GM21390 (cell line): Measurements from ENCODE around the gene MRPL42.
"Not testable (repeated sequence)": the region's sequence is repeated elsewhere in the genome, so short reads cannot be mapped to it uniquely, and the experiment has no call there.

Experiments
- ATAC-seq: cut with Tn5 transposase; IDR thresholded peaks from one replicate; pipeline ENCODE4 v1.9.1; 2021; ENCODE audit not compliant: unreplicated experiment

MRPL42 gene

DNA sequence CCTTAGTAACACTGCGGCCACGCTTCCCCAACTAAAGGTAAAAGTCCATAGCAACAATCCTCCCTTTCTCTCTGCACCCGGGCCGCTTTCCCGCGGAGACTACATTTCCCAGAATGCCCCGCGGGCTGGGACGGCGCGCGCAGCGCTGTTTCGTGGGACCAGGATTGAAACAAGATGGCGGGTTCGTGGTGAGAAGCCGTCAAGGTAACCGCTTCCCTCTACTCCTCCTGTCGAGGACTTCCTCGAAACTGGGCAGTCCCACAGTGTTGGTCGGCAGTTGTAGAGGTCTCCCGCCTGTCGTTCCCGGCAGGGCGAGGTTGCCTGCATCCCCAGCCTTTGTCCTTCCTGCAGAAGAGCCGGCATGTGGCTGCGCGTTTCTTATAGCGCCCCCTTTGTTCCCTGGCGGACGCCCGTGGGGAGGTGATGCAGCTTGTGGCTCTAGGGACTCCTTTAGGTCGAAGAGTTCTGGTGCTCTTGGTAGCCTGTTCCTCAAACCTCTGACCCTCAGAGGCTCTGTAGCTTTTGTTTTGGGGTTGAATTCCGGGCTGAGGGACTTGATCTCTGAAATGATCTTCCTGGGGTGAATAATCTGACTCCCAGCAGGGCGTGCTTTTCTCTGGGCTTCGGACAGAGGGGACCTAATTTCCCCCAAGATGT is at the start of gene MRPL42:
Gene MRPL42 (plus strand): TSS at position 164 of the 657 bp plus-strand sequence. CDS start 1,772 bp downstream, outside the sequence.
- ATAC-seq: peak; percentile 89

DNA sequence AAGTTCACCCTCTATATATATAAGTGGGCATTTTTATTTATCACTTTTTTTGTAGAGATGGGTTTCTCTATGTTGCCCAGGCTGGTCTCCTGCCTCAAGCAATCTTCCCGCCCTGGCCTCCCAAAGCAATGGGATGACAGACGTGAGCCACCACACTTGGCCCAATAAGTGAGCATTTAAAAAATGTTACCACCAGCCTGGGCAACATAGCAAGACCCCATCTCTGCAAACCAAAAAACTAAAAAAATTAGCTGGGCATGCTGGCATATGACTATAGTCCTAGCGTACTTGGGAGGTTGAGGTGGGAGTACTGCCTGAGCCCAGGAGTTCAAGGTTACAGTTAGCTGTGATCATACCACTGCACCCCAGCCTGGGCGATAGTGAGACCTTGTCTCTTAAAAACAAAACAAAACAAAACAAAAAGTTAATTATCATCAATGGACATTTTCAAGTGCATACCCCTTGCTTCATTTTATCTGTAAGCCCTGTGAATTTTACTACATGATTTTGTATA is 49.3 kb upstream of the MRPL42 start:
- ATAC-seq: no peak

DNA sequence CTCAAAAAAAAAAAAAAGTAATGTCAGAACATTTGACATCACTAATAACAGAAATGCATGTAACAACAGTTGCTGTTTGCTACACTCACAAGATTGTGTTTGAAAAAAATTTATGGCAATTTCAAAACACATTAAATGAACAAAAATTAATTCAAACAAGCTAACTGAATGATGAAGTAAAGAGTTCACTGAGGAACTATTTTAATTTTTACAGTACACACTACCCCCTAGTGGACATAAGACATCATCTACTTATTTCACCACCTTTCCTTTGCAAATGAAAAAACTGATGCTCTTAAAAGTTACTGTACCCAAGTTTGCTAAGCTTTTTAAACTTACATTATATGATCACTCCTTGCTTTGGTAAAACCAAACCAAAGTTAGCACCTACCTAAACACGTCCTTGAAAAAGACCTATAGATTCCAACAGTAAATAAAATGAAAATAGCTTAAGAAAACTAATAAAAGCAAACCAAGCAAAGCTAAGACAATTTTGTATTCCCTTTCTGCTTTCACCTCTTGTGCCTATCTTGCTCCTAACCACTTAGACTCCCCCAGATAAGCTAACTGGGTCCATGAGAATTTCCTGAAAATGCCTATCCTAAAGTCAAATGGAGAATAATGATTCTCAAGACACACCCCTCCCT is 47.8 kb upstream of the MRPL42 start:
- no peak for ATAC-seq

DNA sequence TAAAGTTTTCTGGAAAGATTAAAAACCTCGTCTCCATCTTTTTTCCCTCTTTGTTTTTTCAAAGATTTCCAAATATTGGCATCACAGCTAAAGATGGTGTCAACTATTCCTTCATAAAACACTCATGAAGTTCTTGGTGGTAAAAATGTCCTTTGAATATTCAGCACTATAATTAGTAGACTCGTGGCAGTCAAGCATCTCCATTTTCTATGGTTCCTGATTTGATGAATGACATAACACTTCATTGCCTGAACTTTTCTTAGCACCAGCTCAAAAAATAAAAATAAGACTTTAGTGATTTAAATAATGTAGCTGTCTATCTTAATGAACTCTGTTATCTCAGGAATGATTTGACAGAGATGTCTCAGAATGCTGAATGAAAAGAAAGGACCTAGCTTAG is 45.3 kb upstream of the MRPL42 start:
- ATAC-seq: no peak

DNA sequence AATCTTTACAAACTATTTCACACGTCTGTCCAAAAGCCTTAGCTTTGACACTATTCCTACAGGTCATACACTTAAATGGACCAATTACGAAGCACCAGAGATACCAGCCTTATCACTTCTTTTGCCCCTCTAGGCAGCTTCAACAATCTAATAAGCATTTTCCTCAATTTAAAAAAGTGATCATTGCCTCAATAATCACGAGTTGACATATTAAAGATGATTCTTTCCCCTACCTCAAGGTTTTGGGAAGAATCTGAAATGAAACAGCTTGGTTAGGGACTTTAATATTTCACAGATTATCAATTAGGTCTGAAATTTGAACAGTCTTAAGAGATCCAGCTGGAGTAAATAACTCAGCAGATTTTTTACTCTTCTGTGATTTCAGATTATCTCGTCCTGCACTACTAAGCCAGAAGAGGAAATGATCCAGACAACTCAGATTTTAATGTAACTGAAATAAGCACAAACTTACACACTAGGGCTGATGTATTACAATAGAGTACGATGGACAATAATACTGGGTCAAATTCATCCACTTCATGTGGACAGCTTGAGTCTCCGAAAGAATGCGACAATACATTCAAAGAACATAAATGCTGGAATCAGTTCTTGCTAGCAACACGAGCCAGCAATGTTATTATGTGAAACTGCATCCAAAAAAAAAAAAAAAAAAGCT is 41.4 kb upstream of the MRPL42 start:
- no peak for ATAC-seq

DNA sequence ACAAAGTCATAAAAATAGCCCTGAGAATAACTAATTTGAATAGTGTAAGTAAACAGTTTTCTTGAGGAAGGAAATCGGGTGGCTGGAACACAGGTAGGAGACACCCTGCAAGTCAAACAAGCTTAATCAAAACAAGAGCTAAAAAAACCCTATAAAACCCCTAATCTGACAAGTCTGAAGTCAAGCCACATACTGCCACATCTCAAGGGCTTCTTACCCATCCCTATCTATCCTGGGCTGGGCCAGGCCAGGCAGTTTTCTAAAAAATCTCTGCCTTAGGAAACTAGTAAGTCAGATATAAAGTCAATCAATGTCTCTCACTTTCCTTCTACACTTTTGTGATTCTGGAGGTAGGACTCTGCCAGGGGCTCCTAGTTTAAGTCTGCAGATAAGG is 40.9 kb upstream of the MRPL42 start:
- ATAC-seq: no peak

DNA sequence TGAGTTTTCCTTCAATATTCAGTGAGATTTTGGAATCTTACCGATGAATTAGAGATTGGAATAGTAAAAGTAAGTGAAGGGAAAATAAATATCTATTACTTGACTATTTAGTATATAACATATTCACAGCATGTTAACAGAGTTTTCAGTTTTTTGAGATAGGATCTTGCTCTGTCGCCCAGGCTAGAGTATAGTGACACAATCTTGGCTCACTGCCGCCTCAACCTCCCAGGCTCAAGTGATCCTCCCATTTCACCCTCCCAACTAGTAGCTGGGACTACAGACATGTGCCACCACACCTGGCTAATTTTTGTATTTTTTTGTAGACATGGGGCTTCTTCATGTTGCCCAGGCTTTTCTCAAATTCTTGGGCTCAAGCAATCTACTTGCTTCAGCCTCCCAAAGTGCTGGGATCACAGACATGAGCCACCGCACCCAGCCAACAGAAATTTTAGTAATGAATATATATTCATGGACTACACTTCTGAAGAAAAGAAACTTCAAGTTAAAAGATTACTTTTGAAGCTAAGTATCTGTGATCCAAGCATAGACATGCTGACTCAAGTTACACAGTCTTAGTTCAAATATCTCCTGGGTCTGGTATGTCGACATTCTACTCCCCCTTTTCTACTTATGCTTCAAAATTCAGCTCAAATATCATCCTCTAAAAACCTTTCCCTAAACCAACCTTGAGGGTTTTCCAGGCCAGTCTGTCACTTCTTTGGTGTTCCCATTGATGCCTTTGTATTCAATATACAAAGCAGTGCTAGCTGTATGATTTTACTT is 39.3 kb upstream of the MRPL42 start:
- ATAC-seq: no peak

DNA sequence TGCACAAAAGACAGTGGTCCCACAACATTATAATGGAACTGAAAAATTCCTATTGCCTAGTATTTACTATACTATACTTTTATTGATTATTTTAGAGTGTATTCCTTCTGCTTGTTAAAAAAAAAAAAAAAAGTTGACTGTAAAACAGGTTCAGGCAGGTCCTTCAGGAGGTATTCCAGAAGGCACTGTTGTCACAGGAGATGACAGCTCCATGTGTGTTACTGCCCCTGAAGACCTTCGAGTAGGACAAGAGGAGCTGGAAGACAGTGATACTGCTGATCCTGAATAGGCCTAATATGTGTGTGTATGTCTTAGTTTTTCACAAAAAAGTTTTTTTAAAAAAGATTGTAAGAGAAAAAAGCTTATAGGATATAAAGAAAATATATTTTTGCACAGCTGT is 37.9 kb upstream of the MRPL42 start:
- no peak for ATAC-seq

DNA sequence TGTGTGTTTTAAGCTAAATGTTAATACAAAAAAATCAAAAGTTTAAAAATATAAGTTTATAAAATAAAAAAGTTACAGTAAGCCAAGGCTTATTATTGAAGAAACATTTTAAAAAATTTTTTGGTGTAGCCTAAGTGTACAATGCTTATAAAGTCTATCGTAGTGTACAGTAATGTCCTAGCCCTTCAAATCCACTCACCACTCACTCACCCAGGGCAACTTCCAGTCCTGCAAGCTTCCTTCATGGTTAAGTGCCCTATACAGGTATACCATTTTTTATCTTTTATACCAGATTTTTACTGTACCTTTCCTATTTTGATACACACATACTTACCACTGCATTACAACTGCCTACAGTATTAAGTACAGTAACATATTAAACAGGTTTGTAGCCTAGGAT is 37.5 kb upstream of the MRPL42 start:
- no peak for ATAC-seq

DNA sequence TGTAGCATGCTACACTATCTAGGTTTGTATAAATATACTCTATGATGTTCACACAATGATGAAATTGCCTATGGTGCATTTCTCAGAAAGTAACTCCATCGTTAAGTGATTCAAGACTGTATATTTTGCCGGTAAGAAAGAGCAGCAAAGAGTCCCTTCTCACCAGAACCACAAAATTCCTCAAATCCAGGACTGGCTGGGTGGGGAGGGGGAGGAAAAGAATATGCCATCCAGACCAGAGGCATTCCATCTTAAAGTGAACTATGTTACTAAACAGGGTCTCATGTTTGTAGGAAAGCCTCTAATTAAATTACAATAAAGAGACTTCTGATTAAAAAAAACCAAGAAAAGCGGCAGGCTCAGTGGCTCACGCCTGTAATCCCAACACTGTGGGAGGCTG is 37.0 kb upstream of the MRPL42 start:
- ATAC-seq: no peak

DNA sequence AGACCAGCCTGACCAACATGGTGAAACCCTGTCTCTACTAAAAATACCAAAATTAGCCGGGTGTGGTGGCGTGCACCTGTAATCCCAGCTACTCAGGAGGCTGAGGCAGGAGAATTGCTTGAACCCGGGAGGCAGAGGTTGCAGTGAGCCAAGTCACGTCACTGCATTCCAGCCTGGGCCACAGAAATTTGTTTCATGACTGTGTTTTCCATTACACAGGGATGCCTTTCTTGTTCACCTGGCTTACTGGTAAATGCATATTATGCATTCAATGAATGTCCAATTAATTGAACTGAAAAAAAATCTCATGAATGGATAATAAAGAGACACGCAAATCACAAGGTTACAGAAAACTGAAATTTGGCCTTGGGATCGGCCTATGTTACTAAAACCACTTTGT is 35.3 kb upstream of the MRPL42 start:
- ATAC-seq: not testable (repeated sequence)

DNA sequence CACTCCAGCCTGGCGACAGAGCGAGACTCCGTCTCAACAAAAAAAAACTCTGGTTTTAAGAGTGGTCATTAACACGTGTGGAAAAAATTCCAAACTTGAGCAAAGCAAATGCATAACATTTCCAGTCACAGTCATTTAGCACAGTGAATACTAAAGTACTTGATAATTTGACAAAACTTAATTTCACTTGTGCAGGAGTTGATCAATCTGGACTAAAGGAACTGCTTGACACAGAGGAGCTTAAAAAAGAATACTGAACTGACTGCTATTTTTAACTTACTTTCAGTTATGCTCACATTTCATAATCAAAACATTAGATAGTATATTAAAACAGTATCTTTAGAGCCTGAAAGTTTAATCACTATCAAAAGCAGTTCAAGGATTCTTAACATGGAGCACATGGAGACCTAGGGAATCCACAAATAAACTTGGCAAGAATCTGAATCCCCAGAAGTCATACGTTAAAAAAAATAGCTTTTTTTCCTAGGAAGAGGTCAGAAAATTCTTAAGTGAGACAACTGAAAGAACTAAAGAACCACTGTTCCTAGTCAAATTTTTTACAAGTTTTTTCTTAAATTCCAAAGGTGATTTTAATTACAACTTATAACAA is 33.0 kb upstream of the MRPL42 start:
- no peak for ATAC-seq

DNA sequence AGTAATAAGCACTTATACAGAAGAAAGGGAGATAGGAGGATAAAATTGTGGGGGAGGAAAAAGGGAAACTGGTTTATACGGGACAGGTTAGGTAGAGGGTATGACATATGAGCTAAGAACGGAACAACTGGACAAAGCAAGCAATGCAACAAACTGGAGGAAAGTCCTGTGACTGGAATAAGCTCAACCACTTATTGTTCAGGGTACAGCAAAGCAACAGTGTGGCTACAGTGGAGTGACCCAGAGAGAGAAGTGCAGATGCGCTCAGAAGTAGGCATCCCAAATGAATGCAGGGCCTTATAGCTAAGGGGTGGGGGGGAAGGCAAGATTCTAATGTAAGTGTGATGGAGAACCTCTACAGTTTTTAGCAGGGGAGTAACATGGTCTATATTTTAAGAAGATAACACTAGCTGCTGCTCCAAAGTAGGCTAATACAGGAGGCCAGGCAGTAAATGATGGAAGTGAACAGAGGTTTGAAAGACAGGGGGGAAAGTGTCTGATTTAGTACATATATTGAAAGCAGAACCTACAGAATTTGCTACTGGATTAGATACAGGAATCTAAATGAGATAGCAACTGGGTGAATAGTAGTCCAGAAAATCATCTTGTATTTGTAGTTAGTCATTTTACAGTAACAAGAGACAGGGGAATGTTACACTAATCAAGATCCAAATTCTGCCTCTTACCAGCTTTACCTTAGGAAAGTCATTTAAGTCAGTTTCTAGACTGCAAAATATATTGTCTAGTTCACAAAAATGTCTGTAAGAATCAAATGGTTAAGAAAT is 28.9 kb upstream of the MRPL42 start:
- no peak for ATAC-seq

DNA sequence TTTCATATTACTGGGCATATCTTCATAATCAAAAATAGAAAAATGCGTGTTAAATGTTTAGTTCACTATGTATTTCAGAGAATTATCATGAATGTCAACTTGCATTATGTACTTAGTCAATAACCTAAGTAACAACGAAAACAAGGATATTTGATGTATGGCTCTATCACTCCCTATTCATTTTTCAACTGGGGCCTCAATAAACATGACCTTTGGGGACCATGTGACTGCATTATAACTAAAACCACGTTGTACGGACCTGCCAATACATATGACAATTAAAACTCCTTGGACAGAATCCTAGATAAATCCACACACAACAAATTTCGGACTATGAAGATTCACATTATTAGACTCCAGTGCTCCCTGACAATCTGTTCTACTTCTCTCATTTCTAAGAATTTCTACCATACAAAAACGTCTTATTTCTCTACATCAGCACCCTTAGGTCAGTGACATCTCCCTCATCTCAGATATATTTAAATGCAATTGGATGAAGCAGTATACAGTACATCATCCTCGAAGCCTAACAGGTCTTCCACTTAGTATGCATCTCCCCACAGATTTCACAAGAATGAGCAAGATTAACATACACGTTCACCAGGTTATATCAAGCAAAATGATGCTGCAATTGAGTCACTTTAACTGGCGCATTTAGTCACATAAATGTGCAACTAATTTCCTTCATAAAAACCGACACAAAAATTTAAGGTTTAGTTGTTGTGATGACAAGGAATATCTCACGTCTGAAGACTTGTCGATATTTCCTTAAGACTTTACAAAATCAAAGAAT is 27.1 kb upstream of the MRPL42 start:
- ATAC-seq: no peak

DNA sequence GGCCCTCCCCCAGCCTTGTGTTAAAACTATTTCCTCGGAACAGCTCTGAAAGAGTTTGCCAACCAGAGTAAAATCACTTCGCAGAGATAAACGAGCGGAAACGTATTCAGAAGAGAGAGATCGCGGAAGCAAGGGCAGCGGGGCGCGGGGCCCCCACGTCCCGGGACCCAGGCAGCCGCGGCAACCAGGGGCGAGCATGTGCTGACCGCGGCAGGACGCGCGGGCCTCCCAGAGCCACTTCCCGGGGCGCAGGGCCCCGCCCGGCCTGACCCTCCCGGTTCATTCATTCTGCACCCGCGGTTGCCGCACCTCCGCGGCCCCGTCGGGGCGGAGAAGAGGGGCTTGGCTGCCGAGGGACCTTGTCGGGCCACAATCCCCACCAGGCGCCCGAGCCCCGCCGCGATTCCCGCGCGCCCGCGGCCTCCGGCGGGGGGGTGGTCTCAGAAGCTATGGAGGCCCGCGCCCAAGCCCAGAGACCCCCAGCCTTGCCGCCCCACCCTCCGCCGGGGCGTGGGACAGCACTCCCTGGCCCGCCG is 26.2 kb upstream of the MRPL42 start:
- no peak for ATAC-seq

DNA sequence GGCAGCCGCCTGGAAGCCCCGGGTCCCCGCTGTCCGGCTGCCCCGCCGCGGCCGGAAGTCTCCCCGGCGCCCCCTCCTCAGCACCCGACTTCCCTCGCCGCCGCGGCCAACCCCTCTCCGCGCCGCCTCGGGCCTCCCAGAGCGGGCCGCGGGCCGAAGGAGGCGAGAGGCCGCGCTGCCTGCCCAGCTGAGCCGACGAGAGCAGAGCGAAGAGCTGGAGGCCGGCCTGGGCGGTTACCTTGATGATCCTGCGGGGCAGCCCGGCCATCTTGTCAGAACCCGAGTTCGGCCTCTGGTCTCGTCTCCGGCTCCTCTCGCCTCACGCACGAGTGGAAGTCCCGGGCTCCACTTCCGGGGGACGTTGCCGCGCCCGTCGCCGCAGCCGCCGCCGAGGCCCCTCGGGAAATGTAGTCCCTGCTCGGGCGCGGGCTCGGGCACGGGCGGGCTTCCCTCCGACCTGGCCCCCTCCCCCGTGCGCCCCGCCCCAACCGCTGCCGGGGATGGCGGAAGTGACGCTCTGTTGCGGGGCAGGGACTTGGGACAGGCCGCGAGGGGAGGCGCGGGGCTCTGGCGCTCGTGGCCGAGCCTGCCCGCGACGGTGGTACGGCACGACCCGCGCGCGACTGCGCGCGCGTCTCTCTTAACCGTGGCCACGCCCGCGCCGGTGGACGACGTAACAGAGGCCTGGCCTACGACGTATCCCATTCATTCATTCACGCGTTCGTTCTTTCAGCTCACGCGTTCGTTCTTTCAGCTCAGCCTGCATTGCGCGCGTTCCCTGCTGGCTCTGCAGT is 25.5 kb upstream of the MRPL42 start, which contains the start of gene UBE2N:
Gene UBE2N (minus strand): TSS at position 331 of the 794 bp plus-strand sequence. CDS start 63 bp downstream, at position 268.
- peak; percentile 77 for ATAC-seq

DNA sequence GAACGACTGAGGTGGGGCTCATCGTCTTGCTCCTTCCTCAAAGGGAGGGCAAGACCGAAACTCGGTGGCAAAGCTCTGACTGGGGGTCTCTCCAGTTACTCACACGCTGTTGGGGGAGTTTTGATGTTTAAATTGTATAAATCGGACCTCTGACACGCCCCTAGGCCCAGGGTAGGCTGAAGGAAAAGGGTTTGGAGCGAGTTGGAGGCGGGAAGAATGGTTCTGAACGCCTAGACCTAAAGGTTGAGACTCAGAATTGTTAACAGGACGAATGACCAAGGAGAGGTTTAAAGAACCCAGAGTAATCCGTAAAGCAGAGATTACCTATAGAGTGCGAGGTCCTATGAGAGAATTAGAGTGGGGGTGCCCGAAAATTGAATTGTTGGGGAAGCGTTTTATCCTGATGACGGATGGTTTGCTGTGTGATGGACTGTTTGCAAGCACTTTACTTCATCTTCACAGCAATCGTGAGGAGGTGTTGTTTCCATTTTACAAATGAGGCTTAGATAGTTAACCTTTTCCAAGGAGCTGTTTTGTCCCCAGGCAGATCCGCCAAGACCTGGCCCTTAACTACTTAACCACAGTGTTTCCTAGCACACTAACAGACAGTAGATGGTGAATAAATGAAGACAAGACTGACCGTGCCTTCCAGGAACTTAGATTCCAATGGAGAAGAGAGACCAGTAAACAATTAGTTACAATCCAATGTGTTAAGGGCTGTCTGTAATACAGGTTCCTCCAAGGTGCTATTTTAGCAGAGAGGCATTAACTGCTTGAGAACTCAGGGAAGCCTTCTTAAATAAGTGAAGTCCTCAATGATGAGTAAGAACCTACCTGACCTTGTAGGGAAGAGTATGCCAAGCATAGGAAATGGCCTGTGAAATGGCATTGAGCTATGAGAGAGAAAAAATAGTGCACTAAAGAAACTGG is 24.6 kb upstream of the MRPL42 start:
- no peak for ATAC-seq
